Gastroesophageal sphincter (tissue), 3 donors: ENCODE data around the gene ONECUT2.

Source experiments
- EP300 ChIP-seq: sonication (generic); formaldehyde crosslinking; IDR thresholded peaks from one replicate; pipeline ENCODE4 v1.6.1; 2017; ENCODE audit warnings: antibody characterized with exemption, mild to moderate bottlenecking
- POLR2A ChIP-seq, 2 donors: fragments of 450-650 bp; IDR thresholded peaks; one replicate each; pipeline ENCODE4 v1.6.1; 2017; ENCODE audit warnings: antibody characterized with exemption in 2 of 2, mild to moderate bottlenecking in 2 of 2, moderate library complexity in 1 of 2
- POLR2AphosphoS5 ChIP-seq: sonication (generic); formaldehyde crosslinking; IDR thresholded peaks from one replicate; pipeline ENCODE4 v1.6.1; 2017; ENCODE audit warnings: antibody characterized with exemption
- TF ChIP-seq, protein P1 (sequence below), 4 experiments: fragments of 200-600 bp in 2 of 4; fragments of 450-650 bp in 2 of 4; sonication (generic) in 1 of 4; IDR thresholded peaks; one replicate each; pipeline ENCODE4 v1.5.1; 2017 to 2019; ENCODE audit warnings: antibody characterized with exemption in 4 of 4, mild to moderate bottlenecking in 2 of 4, moderate library complexity in 2 of 4

DNA sequence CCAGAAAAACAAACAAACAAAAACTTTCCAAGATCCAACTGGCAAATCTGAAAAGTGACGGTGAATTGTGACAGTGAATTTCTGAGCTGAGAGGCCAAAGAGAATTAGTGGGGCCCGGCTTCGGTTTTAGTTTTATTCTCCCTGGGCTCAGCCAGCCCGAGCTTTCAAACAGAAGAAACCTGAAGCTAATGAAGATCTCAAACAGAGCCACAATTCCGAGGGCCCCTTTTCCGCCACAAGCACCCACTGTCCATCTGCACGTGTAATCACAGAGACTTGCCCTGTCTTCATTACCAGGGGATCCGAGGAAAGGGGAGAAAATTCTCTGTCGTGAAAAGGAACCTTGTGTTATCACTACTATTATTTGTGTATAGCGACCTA lies 4.2 kb upstream of the ONECUT2 start:
- TF ChIP-seq, protein P1, sequence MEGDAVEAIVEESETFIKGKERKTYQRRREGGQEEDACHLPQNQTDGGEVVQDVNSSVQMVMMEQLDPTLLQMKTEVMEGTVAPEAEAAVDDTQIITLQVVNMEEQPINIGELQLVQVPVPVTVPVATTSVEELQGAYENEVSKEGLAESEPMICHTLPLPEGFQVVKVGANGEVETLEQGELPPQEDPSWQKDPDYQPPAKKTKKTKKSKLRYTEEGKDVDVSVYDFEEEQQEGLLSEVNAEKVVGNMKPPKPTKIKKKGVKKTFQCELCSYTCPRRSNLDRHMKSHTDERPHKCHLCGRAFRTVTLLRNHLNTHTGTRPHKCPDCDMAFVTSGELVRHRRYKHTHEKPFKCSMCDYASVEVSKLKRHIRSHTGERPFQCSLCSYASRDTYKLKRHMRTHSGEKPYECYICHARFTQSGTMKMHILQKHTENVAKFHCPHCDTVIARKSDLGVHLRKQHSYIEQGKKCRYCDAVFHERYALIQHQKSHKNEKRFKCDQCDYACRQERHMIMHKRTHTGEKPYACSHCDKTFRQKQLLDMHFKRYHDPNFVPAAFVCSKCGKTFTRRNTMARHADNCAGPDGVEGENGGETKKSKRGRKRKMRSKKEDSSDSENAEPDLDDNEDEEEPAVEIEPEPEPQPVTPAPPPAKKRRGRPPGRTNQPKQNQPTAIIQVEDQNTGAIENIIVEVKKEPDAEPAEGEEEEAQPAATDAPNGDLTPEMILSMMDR (IDR thresholded peaks at IDR 0.05) = no peak
- TF ChIP-seq EP300 = no peak
- TF ChIP-seq POLR2AphosphoS5 = no peak
- no peak for TF ChIP-seq POLR2A (IDR thresholded peaks at IDR 0.05)
